ENCODE results near the gene PPP2R2D.

GRCh38 chr10:132002004-132002403 is 101.2 kb downstream of the PPP2R2D start:
- TF ChIP-seq YY1 (IDR thresholded peaks at IDR 0.05; ENCODE audit: insufficient read depth, insufficient read length) (no peak), ZNF274 (IDR thresholded peaks at IDR 0.05; ENCODE audit: low read depth, low read length) (no peak), SUZ12 (IDR thresholded peaks at IDR 0.05; ENCODE audit: extremely low read depth, insufficient read depth, insufficient read length) (no peak)

Measured in NT2/D1 (cell line).